NT2/D1 (cell line): Measurements from ENCODE around the gene SPPL3.

ENCODE experiments used
- SUZ12 ChIP-seq: IDR thresholded peaks from 2 replicates; pipeline ENCODE4 v1.6.1; 2011; ENCODE audit not compliant: insufficient read length, insufficient read depth; ENCODE audit errors: extremely low read depth
- ZNF274 ChIP-seq: IDR thresholded peaks from 2 replicates; pipeline ENCODE4 v1.6.1; 2011; ENCODE audit warnings: mild to moderate bottlenecking, low read depth, low read length

DNA sequence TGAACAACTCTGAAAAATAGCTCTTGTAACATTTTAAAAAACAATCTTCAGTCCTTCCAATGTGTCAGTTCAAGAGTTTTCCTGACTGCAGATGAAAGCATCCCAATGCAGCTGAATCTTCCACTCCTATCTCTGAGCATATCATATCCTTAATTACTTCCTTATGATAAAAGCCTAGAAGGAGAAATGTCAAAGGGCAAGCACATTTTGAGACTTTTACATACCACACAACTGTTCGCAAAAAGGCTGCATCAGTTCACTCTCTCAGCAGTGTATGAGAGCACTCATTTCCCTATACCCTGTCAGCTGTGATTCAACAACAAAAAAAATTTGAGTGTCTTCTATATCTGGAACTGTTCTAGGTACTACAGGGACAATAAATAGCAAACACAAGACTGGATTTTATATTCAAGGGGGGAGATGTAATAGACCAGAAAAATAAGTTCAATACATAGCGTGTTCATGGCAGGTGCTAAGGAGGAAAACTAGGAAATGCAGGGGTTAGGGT is 112.4 kb downstream of the SPPL3 start:
- TF ChIP-seq SUZ12 (no peak), ZNF274 (no peak)
